ENCODE data around the gene GOLT1B.

The GOLT1B gene

GRCh38 chr12:21528953-21529352 lies 27.4 kb downstream of the GOLT1B start:
- TF ChIP-seq EZH2 (optimal IDR thresholded peaks at IDR 0.05; ENCODE audit: low read depth, low read length) (no peak), EZH2phosphoT487 (IDR thresholded peaks at IDR 0.05; ENCODE audit: low read length) (no peak), CTCF (IDR thresholded peaks at IDR 0.05; ENCODE audit: low read length) (no peak)
- Histone ChIP-seq H3K27ac (ENCODE audit: low read length) (no peak overlapping the region), H4K20me1 (ENCODE audit: insufficient read depth, low read length) (no peaks in the 10 kb centered on the region), H2AFZ (ENCODE audit: low read length) (no peak overlapping the region), H3K27me3 (replicated peaks; ENCODE audit: insufficient read depth, low read length) (no peaks in the 10 kb centered on the region), H3F3A (ENCODE audit: insufficient read depth, low read length) (no peaks in the 10 kb centered on the region), H3K9me2 (replicated peaks; ENCODE audit: insufficient read depth, low read length) (no peaks in the 10 kb centered on the region), H3K9ac (ENCODE audit: low read length) (no peak overlapping the region), H3K36me3 (replicated peaks; ENCODE audit: insufficient read depth, low read length) (no peaks in the 10 kb centered on the region), H3K79me2 (ENCODE audit: low read length) (no peaks in the 10 kb centered on the region), H3K9me3 (replicated peaks; ENCODE audit: insufficient read depth, low read length) (no peaks in the 10 kb centered on the region), H3K4me1 (ENCODE audit: low read length) (no peaks in the 10 kb centered on the region), H3K4me3 (ENCODE audit: low read length) (no peak overlapping the region), H3K4me2 (ENCODE audit: low read depth, low read length) (no peak overlapping the region)
- no peak for DNase-seq

GRCh38 chr12:21529456-21529855 lies 27.9 kb downstream of the GOLT1B start:
- Histone ChIP-seq H3K27me3 (replicated peaks; ENCODE audit: insufficient read depth, low read length) (no peaks in the 10 kb centered on the region), H3K4me1 (ENCODE audit: low read length) (no peaks in the 10 kb centered on the region), H3F3A (ENCODE audit: insufficient read depth, low read length) (no peaks in the 10 kb centered on the region), H3K9me3 (replicated peaks; ENCODE audit: insufficient read depth, low read length) (no peaks in the 10 kb centered on the region), H3K79me2 (ENCODE audit: low read length) (no peaks in the 10 kb centered on the region), H3K36me3 (replicated peaks; ENCODE audit: insufficient read depth, low read length) (no peaks in the 10 kb centered on the region), H4K20me1 (ENCODE audit: insufficient read depth, low read length) (no peaks in the 10 kb centered on the region), H3K4me2 (ENCODE audit: low read depth, low read length) (no peak overlapping the region), H2AFZ (ENCODE audit: low read length) (no peak overlapping the region), H3K9ac (ENCODE audit: low read length) (no peak overlapping the region), H3K27ac (ENCODE audit: low read length) (no peak overlapping the region), H3K4me3 (ENCODE audit: low read length) (no peak overlapping the region), H3K9me2 (replicated peaks; ENCODE audit: insufficient read depth, low read length) (no peaks in the 10 kb centered on the region)
- no peak for DNase-seq
- no peak for TF ChIP-seq EZH2 (optimal IDR thresholded peaks at IDR 0.05; ENCODE audit: low read depth, low read length)

- no peak overlapping the region for H2AFZ ChIP-seq (ENCODE audit: low read length)
- no peaks in the 10 kb centered on the region for H3F3A ChIP-seq (ENCODE audit: insufficient read depth, low read length)
- no peaks in the 10 kb centered on the region for H3K27me3 ChIP-seq (replicated peaks; ENCODE audit: insufficient read depth, low read length)
- H3K9ac ChIP-seq (ENCODE audit: low read length): no peak overlapping the region
- H3K4me1 ChIP-seq (ENCODE audit: low read length): no peaks in the 10 kb centered on the region
- H3K4me2 ChIP-seq (ENCODE audit: low read depth, low read length): no peak overlapping the region
- no peaks in the 10 kb centered on the region for H4K20me1 ChIP-seq (ENCODE audit: insufficient read depth, low read length)
- TF ChIP-seq EZH2 (optimal IDR thresholded peaks at IDR 0.05; ENCODE audit: low read depth, low read length) (no peak), CTCF (IDR thresholded peaks at IDR 0.05; ENCODE audit: low read length) (no peak), EZH2phosphoT487 (IDR thresholded peaks at IDR 0.05; ENCODE audit: low read length) (no peak)
- no peaks in the 10 kb centered on the region for H3K79me2 ChIP-seq (ENCODE audit: low read length)
- H3K9me2 ChIP-seq (replicated peaks; ENCODE audit: insufficient read depth, low read length): no peaks in the 10 kb centered on the region
- no peaks in the 10 kb centered on the region for H3K36me3 ChIP-seq (replicated peaks; ENCODE audit: insufficient read depth, low read length)
- H3K9me3 ChIP-seq (replicated peaks; ENCODE audit: insufficient read depth, low read length): no peaks in the 10 kb centered on the region
- DNase-seq: no peak
- no peak overlapping the region for H3K27ac ChIP-seq (ENCODE audit: low read length)
- H3K4me3 ChIP-seq (ENCODE audit: low read length): no peak overlapping the region
These were observed 36.6 kb downstream of the GOLT1B start for GRCh38 chr12:21538061-21538653.

- H3K4me2 ChIP-seq (ENCODE audit: low read depth, low read length): no peak overlapping the region
- no peak overlapping the region for H3K27ac ChIP-seq (ENCODE audit: low read length)
- H3K9ac ChIP-seq (ENCODE audit: low read length): no peak overlapping the region
- H3K9me3 ChIP-seq (replicated peaks; ENCODE audit: insufficient read depth, low read length): no peaks in the 10 kb centered on the region
- no peaks in the 10 kb centered on the region for H3K4me1 ChIP-seq (ENCODE audit: low read length)
- TF ChIP-seq EZH2 (optimal IDR thresholded peaks at IDR 0.05; ENCODE audit: low read depth, low read length) (no peak), CTCF (IDR thresholded peaks at IDR 0.05; ENCODE audit: low read length) (no peak), EZH2phosphoT487 (IDR thresholded peaks at IDR 0.05; ENCODE audit: low read length) (no peak)
- H3K27me3 ChIP-seq (replicated peaks; ENCODE audit: insufficient read depth, low read length): no peaks in the 10 kb centered on the region
- H3K4me3 ChIP-seq (ENCODE audit: low read length): no peak overlapping the region
- H4K20me1 ChIP-seq (ENCODE audit: insufficient read depth, low read length): no peaks in the 10 kb centered on the region
- H3F3A ChIP-seq (ENCODE audit: insufficient read depth, low read length): no peaks in the 10 kb centered on the region
- H3K79me2 ChIP-seq (ENCODE audit: low read length): no peaks in the 10 kb centered on the region
- H3K36me3 ChIP-seq (replicated peaks; ENCODE audit: insufficient read depth, low read length): no peaks in the 10 kb centered on the region
- DNase-seq: no peak
- no peaks in the 10 kb centered on the region for H3K9me2 ChIP-seq (replicated peaks; ENCODE audit: insufficient read depth, low read length)
- no peak overlapping the region for H2AFZ ChIP-seq (ENCODE audit: low read length)
These were observed 38.2 kb downstream of the GOLT1B start for GRCh38 chr12:21539797-21540196.

Measured in MM.1S (cell line).